Peyer's patch (tissue), 4 donors: ENCODE data around the gene EPN1.

ENCODE experiments used
- CTCF ChIP-seq, 6 experiments: fragments of 450-650 bp in 4 of 6; fragments of 200-600 bp in 2 of 6; sonication (generic) in 1 of 6; IDR thresholded peaks; one replicate each; pipeline ENCODE4 v1.5.1; 2017 to 2019; ENCODE audit warnings: antibody characterized with exemption in 6 of 6, mild to moderate bottlenecking in 3 of 6, moderate library complexity in 1 of 6
- POLR2A ChIP-seq, 2 donors: fragments of 450-650 bp; IDR thresholded peaks; one replicate each; pipeline ENCODE4 v1.5.1; 2017; ENCODE audit warnings: antibody characterized with exemption in 2 of 2, mild to moderate bottlenecking in 2 of 2, moderate library complexity in 2 of 2

GRCh38 chr19:55685776-55686175, 10.8 kb downstream of the EPN1 start:
- TF ChIP-seq CTCF (IDR thresholded peaks at IDR 0.05), result no peak
- TF ChIP-seq POLR2A (IDR thresholded peaks at IDR 0.05), result no peak
